ENCODE data around the gene ATP5MC3.

- TF ChIP-seq EZH2 (IDR thresholded peaks at IDR 0.05; ENCODE audit: insufficient read depth, poor library complexity, severe bottlenecking) (no peak), EZH2phosphoT487 (IDR thresholded peaks at IDR 0.05; ENCODE audit: insufficient read depth, low read depth) (peak; percentile 84)
Observed at GRCh38 chr2:175154661-175155082, 26.8 kb downstream of the ATP5MC3 start.

Measured in GM23248 (cell line).